ENCODE results near the gene RAI1. TPM values are rescaled to one million over a fixed set of nuclear protein-coding genes. Genes with fewer than 3 reads are reported as not detected.
"Not testable (repeated sequence)": the region's sequence is repeated elsewhere in the genome, so short reads cannot be mapped to it uniquely, and the experiment has no call there.

RAI1 gene
- total RNA-seq, 1 donor, result 8.9 TPM

DNA sequence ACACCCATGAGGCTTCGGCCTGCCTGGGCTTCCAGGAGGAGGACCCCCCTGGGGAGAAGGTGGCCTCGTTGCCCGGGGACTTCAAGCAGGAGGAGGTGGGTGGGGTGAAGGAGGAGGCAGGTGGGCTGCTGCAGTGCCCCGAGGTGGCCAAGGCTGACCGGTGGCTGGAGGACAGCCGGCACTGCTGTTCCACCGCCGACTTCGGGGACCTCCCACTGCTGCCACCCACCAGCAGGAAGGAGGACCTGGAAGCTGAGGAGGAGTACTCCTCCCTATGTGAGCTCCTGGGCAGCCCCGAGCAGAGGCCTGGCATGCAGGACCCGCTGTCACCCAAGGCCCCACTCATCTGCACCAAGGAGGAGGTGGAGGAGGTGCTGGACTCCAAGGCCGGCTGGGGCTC lies 114.0 kb downstream of the RAI1 start:
- Histone ChIP-seq H3K4me3 (ENCODE audit: low read length) (no peak overlapping the region), H3K4me1 (ENCODE audit: insufficient read depth, low read length) (peaks cover 18% of the 10 kb centered on the region)

DNA sequence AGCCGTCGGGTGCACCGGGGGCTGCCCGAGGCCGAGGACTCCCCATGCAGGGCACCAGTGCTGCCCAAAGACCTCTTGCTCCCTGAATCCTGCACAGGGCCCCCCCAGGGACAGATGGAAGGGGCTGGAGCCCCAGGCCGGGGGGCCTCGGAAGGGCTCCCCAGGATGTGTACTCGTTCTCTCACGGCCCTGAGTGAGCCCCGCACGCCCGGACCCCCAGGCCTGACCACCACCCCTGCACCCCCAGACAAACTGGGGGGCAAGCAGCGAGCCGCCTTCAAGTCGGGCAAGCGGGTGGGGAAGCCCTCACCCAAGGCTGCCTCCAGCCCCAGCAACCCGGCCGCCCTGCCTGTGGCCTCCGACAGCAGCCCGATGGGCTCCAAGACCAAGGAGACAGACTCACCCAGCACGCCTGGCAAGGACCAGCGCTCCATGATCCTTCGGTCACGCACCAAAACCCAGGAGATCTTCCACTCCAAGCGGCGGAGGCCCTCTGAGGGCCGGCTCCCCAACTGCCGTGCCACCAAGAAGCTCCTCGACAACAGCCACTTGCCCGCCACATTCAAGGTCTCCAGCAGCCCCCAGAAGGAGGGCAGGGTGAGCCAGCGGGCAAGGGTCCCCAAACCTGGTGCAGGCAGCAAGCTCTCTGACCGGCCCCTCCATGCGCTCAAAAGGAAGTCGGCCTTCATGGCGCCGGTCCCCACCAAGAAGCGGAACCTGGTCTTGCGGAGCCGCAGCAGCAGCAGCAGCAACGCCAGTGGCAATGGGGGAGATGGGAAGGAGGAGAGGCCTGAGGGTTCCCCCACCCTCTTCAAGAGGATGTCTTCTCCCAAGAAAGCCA lies 114.9 kb downstream of the RAI1 start:
- no peaks in the 10 kb centered on the region for H3K27me3 ChIP-seq (ENCODE audit: insufficient read depth, low read length)
- H3K9me3 ChIP-seq (ENCODE audit: low read depth, low read length), result no peaks in the 10 kb centered on the region
- H3K4me1 ChIP-seq (ENCODE audit: insufficient read depth, low read length), result peaks cover 18% of the 10 kb centered on the region
- H3K4me3 ChIP-seq (ENCODE audit: low read length), result no peak overlapping the region

More for the DNA sequence above, 114.0 kb downstream of the RAI1 start:
- H3K27me3 ChIP-seq (ENCODE audit: insufficient read depth, low read length), result no peaks in the 10 kb centered on the region
- H3K9me3 ChIP-seq (ENCODE audit: low read depth, low read length), result no peaks in the 10 kb centered on the region

DNA sequence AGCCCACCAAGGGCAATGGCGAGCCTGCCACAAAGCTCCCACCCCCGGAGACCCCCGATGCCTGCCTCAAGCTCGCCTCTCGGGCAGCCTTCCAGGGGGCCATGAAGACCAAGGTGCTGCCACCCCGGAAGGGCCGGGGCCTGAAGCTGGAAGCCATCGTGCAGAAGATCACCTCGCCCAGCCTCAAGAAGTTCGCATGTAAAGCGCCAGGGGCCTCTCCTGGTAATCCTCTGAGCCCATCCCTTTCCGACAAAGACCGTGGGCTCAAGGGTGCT lies 115.5 kb downstream of the RAI1 start:
- Histone ChIP-seq H3K4me1 (ENCODE audit: insufficient read depth, low read length) (peaks cover 17% of the 10 kb centered on the region), H3K4me3 (ENCODE audit: low read length) (no peak overlapping the region), H3K9me3 (ENCODE audit: low read depth, low read length) (no peaks in the 10 kb centered on the region), H3K27me3 (ENCODE audit: insufficient read depth, low read length) (no peaks in the 10 kb centered on the region)

DNA sequence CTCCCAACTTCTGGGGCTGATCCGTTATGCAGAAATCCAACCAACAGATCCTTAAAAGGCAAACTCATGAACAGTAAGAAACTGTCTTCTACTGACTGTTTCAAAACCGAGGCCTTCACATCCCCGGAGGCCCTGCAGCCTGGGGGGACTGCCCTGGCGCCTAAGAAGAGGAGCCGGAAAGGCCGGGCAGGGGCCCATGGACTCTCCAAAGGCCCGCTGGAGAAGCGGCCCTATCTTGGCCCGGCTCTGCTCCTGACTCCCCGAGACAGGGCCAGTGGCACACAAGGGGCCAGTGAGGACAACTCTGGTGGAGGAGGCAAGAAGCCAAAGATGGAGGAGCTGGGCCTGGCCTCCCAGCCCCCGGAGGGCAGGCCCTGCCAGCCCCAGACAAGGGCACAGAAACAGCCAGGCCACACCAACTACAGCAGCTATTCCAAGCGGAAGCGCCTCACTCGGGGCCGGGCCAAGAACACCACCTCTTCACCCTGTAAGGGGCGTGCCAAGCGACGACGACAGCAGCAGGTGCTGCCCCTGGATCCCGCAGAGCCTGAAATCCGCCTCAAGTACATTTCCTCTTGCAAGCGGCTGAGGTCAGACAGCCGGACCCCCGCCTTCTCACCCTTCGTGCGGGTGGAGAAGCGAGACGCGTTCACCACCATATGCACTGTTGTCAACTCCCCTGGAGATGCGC lies 116.0 kb downstream of the RAI1 start:
- H3K4me3 ChIP-seq (ENCODE audit: low read length), result no peak overlapping the region
- H3K9me3 ChIP-seq (ENCODE audit: low read depth, low read length), result no peaks in the 10 kb centered on the region
- H3K4me1 ChIP-seq (ENCODE audit: insufficient read depth, low read length), result peaks cover 11% of the 10 kb centered on the region
- H3K27me3 ChIP-seq (ENCODE audit: insufficient read depth, low read length), result no peaks in the 10 kb centered on the region

GRCh38 chr17:17798010-17798556 lies 116.8 kb downstream of the RAI1 start:
- H3K4me3 ChIP-seq (ENCODE audit: low read length), result no peak overlapping the region
- no peaks in the 10 kb centered on the region for H3K9me3 ChIP-seq (ENCODE audit: low read depth, low read length)
- no peaks in the 10 kb centered on the region for H3K27me3 ChIP-seq (ENCODE audit: insufficient read depth, low read length)
- peaks cover 6% of the 10 kb centered on the region for H3K4me1 ChIP-seq (ENCODE audit: insufficient read depth, low read length)

- H3K4me1 ChIP-seq (ENCODE audit: insufficient read depth, low read length), result no peaks in the 10 kb centered on the region
- H3K4me3 ChIP-seq (ENCODE audit: low read length), result no peak overlapping the region
- H3K9me3 ChIP-seq (ENCODE audit: low read depth, low read length), result no peaks in the 10 kb centered on the region
- no peaks in the 10 kb centered on the region for H3K27me3 ChIP-seq (ENCODE audit: insufficient read depth, low read length)
Observed at GRCh38 chr17:17798573-17799255, 117.5 kb downstream of the RAI1 start.

DNA sequence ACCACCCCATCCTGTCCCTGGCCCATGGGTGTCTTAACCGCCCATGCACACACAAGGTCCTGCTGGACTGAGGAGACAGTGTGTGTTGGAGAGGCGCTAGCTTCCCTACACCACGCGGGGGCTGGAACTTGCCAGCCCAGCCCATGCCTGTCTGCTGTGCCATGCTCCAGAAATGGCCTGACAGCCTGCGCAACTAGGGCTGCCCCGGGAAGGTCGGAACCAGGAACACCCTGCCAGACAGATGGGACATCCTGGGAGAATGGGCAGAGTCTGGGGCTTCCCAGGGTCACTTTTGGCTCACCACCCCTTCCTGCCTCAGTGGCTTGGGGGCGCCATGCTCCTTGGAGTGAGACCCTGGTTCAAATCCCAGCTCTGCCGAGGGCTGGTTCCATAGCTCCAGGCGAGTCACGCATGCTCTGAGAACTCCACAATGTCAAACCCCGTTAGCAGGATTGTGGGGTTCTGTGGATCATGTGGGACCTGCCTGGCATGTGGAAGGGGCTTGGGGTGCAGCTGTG lies 119.3 kb downstream of the RAI1 start:
- Histone ChIP-seq H3K4me3 (ENCODE audit: low read length) (no peak overlapping the region), H3K4me1 (ENCODE audit: insufficient read depth, low read length) (no peaks in the 10 kb centered on the region), H3K27me3 (ENCODE audit: insufficient read depth, low read length) (no peaks in the 10 kb centered on the region), H3K9me3 (ENCODE audit: low read depth, low read length) (no peaks in the 10 kb centered on the region)

DNA sequence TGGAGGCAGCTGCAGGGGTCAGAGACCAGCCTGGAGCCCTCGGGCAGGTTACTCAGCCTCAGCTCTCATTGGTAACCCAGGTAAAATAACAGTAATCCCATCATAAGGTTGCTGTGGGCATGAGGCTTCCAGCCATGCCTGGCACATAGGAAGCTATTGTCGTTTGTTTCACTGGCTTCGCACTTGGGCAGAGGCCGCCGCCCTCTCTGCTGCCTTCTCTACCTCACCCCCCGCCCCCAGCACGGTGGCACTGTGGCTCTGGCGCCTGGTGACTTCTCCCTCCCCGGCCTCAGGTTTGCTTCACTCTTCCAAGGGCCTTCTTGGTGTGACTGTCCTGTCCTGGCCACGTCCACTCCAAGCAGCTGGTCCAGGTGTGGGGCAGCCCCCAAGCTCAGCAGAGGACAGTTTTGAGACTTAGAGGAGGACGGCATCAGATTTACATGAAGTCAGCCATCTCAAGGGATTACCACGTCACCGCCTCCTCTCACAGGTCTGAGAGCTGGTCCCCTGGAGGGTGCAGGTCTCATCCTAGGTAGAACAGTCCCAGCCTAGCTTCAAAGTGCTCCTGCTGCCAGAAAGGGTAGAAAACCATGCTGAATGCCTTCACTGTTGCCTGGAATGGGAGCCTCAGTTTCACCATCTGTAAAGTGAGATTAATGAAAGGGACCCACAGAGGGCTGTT lies 120.7 kb downstream of the RAI1 start:
- Histone ChIP-seq H3K4me1 (ENCODE audit: insufficient read depth, low read length) (no peaks in the 10 kb centered on the region), H3K4me3 (ENCODE audit: low read length) (no peak overlapping the region), H3K9me3 (ENCODE audit: low read depth, low read length) (no peaks in the 10 kb centered on the region), H3K27me3 (ENCODE audit: insufficient read depth, low read length) (no peaks in the 10 kb centered on the region)

DNA sequence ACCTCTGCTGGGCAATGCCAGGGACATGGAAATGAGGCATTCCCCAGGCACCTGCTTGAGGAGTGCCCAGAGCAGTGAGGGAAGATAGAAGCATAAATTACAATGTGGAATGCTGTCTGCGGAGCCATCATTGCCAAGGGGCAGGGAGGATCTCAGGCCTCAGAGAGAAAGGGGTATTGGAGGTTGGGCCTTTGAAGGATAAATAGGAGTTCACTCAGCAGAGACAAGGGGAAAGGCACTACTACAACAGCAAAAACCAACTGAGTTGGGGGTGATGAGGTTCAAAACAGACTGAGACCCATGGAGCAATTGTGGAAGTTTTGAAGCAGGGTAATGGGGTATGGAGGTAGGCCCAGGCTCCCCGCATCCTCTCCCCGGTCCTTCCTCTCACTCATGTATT lies 122.7 kb downstream of the RAI1 start:
- no peaks in the 10 kb centered on the region for H3K9me3 ChIP-seq (ENCODE audit: low read depth, low read length)
- H3K4me1 ChIP-seq (ENCODE audit: insufficient read depth, low read length), result no peaks in the 10 kb centered on the region
- no peaks in the 10 kb centered on the region for H3K27me3 ChIP-seq (ENCODE audit: insufficient read depth, low read length)
- no peak overlapping the region for H3K4me3 ChIP-seq (ENCODE audit: low read length)

DNA sequence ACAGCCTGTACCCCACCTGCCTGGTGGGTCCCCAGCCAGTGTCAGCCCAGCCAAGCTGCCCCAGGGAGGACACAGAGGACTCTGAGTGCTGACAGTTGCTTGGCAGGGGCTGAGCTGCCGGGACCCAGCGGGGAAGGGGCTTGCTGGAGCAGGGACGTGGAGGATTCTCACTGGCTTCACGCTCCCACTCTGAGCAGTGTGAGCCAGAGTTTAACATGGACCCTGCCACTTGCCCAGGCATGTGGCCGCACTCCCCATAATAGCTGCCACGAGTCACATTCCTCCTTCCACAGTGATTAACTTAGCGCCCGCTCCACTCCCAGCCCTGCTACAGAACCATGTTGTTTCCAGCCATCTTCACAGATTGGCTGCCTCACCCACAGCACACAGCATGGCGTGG lies 124.3 kb downstream of the RAI1 start:
- Histone ChIP-seq H3K27me3 (ENCODE audit: insufficient read depth, low read length) (no peaks in the 10 kb centered on the region), H3K4me3 (ENCODE audit: low read length) (no peak overlapping the region), H3K9me3 (ENCODE audit: low read depth, low read length) (no peaks in the 10 kb centered on the region), H3K4me1 (ENCODE audit: insufficient read depth, low read length) (no peaks in the 10 kb centered on the region)

DNA sequence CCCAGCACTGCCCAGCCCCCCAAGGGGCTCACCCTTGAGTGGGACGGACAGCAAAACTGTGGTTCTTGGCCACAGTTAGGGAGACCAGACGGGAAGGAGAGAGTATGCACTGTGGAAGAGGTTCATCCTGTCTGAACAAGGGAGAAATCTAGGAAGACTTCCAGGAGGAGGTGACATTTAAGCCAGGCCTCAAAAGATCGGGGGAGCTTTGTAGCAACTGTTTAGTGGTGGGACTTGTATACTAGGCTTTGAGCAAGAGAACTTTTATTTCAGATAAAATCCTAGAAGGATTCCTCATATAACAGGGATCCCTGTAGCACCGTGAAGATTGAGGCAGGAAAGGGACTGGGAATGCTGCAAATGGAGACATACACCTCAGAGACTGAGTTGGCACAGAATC lies 124.8 kb downstream of the RAI1 start:
- H3K4me1 ChIP-seq (ENCODE audit: insufficient read depth, low read length), result no peaks in the 10 kb centered on the region
- no peaks in the 10 kb centered on the region for H3K9me3 ChIP-seq (ENCODE audit: low read depth, low read length)
- no peak overlapping the region for H3K4me3 ChIP-seq (ENCODE audit: low read length)
- H3K27me3 ChIP-seq (ENCODE audit: insufficient read depth, low read length), result no peaks in the 10 kb centered on the region

- no peak overlapping the region for H3K4me3 ChIP-seq (ENCODE audit: low read length)
- H3K4me1 ChIP-seq (ENCODE audit: insufficient read depth, low read length), result no peaks in the 10 kb centered on the region
- H3K27me3 ChIP-seq (ENCODE audit: insufficient read depth, low read length), result no peaks in the 10 kb centered on the region
- H3K9me3 ChIP-seq (ENCODE audit: low read depth, low read length), result no peaks in the 10 kb centered on the region
Observed at GRCh38 chr17:17806611-17807274, 125.5 kb downstream of the RAI1 start.

- H3K4me3 ChIP-seq (ENCODE audit: low read length), result no peak overlapping the region
- no peaks in the 10 kb centered on the region for H3K27me3 ChIP-seq (ENCODE audit: insufficient read depth, low read length)
- peaks cover 5% of the 10 kb centered on the region for H3K4me1 ChIP-seq (ENCODE audit: insufficient read depth, low read length)
- H3K9me3 ChIP-seq (ENCODE audit: low read depth, low read length), result no peaks in the 10 kb centered on the region
Observed at GRCh38 chr17:17807440-17807839, 126.2 kb downstream of the RAI1 start.

- not testable (repeated sequence) for H3K4me3 ChIP-seq (ENCODE audit: low read length); H3K4me1 ChIP-seq (ENCODE audit: insufficient read depth, low read length); H3K27me3 ChIP-seq (ENCODE audit: insufficient read depth, low read length); H3K9me3 ChIP-seq (ENCODE audit: low read depth, low read length)
Observed at GRCh38 chr17:17808200-17808599, 126.9 kb downstream of the RAI1 start.
